Suprapubic skin (tissue), 4 donors: ENCODE measurements around the gene LHX6. TPM values are rescaled to one million over a fixed set of nuclear protein-coding genes. Genes with fewer than 3 reads are reported as not detected.

Source experiments
- DNase-seq, 2 donors: peaks; one replicate each; pipeline ENCODE4 v3.0.0-alpha.2; 2019; ENCODE audit warnings: low spot score in 2 of 2
- H3K27ac ChIP-seq: fragments of 200-600 bp; sonication (generic); one replicate; pipeline ENCODE4 v1.5.1; 2019
- H3K27me3 ChIP-seq: fragments of 200-600 bp; sonication (generic); one replicate; pipeline ENCODE4 v1.5.1; 2019
- H3K36me3 ChIP-seq: fragments of 200-600 bp; sonication (generic); one replicate; pipeline ENCODE4 v1.5.1; 2019
- H3K4me1 ChIP-seq: fragments of 200-600 bp; sonication (generic); one replicate; pipeline ENCODE4 v1.5.1; 2019
- H3K4me3 ChIP-seq: fragments of 200-600 bp; sonication (generic); one replicate; pipeline ENCODE4 v1.5.1; 2019; ENCODE audit warnings: mild to moderate bottlenecking
- H3K9me3 ChIP-seq: fragments of 200-600 bp; sonication (generic); one replicate; pipeline ENCODE4 v1.5.1; 2019
- EP300 ChIP-seq: sonication (generic); formaldehyde crosslinking; IDR thresholded peaks from one replicate; pipeline ENCODE4 v1.6.1; 2017; ENCODE audit warnings: antibody characterized with exemption
- POLR2A ChIP-seq, 2 donors: fragments of 450-650 bp; IDR thresholded peaks; one replicate each; pipeline ENCODE4 v1.6.1; 2017; ENCODE audit warnings: antibody characterized with exemption in 2 of 2, mild to moderate bottlenecking in 2 of 2, moderate library complexity in 2 of 2
- POLR2AphosphoS5 ChIP-seq, 3 donors: sonication (generic); formaldehyde crosslinking; IDR thresholded peaks; one replicate each; pipeline ENCODE4 v1.6.1; 2017; ENCODE audit warnings: antibody characterized with exemption in 3 of 3
- WGBS: methylation state at CpG from one replicate; pipeline ENCODE4 v1.1.5; 2018; 5-methylcytosine and 5-hydroxymethylcytosine counted together
- total RNA-seq, 4 donors: library from RNA; depleted of rRNA; stranded (reverse); fragments of >200 nt; gene quantifications; one replicate each; pipeline ENCODE4 v1.1.0, GENCODE V29; 2016
- TF ChIP-seq, protein P1 (sequence below), 2 donors: fragments of 200-600 bp in 1 of 2; fragments of 450-650 bp in 1 of 2; sonication (generic) in 1 of 2; IDR thresholded peaks; one replicate each; pipeline ENCODE4 v1.5.1; 2016 to 2019; ENCODE audit warnings: antibody characterized with exemption in 2 of 2, mild to moderate bottlenecking in 1 of 2, moderate library complexity in 1 of 2

LHX6 gene
- total RNA-seq, 4 donors from 2014 or later: 1.4 to 7.3 (median 3.4) TPM

- Histone ChIP-seq H3K36me3 (no peaks in the 10 kb centered on the region), H3K9me3 (no peaks in the 10 kb centered on the region), H3K4me1 (no peaks in the 10 kb centered on the region), H3K27me3 (peaks cover 14% of the 10 kb centered on the region), H3K27ac (no peak overlapping the region), H3K4me3 (no peak overlapping the region)
- TF ChIP-seq, protein P1, sequence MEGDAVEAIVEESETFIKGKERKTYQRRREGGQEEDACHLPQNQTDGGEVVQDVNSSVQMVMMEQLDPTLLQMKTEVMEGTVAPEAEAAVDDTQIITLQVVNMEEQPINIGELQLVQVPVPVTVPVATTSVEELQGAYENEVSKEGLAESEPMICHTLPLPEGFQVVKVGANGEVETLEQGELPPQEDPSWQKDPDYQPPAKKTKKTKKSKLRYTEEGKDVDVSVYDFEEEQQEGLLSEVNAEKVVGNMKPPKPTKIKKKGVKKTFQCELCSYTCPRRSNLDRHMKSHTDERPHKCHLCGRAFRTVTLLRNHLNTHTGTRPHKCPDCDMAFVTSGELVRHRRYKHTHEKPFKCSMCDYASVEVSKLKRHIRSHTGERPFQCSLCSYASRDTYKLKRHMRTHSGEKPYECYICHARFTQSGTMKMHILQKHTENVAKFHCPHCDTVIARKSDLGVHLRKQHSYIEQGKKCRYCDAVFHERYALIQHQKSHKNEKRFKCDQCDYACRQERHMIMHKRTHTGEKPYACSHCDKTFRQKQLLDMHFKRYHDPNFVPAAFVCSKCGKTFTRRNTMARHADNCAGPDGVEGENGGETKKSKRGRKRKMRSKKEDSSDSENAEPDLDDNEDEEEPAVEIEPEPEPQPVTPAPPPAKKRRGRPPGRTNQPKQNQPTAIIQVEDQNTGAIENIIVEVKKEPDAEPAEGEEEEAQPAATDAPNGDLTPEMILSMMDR (IDR thresholded peaks at IDR 0.05): no peak
- TF ChIP-seq POLR2A (IDR thresholded peaks at IDR 0.05) (no peak), POLR2AphosphoS5 (IDR thresholded peaks at IDR 0.05) (no peak), EP300 (no peak)
- WGBS: 67% methylated on average over 1 of the region's 4 CpGs
- no peak for DNase-seq
Observed at GRCh38 chr9:122197882-122198281, 30.9 kb downstream of the LHX6 start.

DNA sequence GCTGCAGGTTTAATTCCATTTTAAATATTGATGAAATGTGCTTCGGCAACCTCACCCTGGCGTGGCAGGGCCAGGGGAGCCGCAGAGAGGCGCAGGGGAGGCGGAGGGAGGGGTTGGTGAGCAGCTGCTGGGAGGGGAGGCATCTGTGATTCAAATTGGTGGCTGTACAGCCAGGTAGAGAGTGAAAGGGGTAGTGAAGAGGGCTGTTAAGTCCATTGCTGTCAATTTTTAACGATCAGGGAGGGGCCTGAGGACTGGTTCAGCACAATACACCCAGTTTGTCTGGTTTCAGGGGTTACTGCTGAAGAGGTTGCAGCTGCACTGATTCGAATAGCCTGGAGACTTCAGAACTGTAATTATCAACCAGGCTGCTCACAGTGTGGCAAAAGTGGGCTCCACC, 31.3 kb downstream of the LHX6 start:
- Histone ChIP-seq H3K27me3 (peaks cover 14% of the 10 kb centered on the region), H3K36me3 (no peaks in the 10 kb centered on the region), H3K27ac (no peak overlapping the region), H3K9me3 (no peaks in the 10 kb centered on the region), H3K4me3 (no peak overlapping the region), H3K4me1 (no peaks in the 10 kb centered on the region)
- DNase-seq: no peak
- 48% methylated on average over 7 of the region's 7 CpGs for WGBS
- no peak for TF ChIP-seq POLR2A (IDR thresholded peaks at IDR 0.05)
- no peak for TF ChIP-seq POLR2AphosphoS5 (IDR thresholded peaks at IDR 0.05)
- TF ChIP-seq, protein P1 (IDR thresholded peaks at IDR 0.05): no peak
- TF ChIP-seq EP300: no peak

GRCh38 chr9:122195875-122196274, 32.9 kb downstream of the LHX6 start:
- H3K27me3 ChIP-seq: peaks cover 14% of the 10 kb centered on the region
- no peaks in the 10 kb centered on the region for H3K36me3 ChIP-seq
- H3K4me3 ChIP-seq: no peak overlapping the region
- no peak for DNase-seq
- TF ChIP-seq, protein P1 (IDR thresholded peaks at IDR 0.05): no peak
- TF ChIP-seq POLR2AphosphoS5 (IDR thresholded peaks at IDR 0.05) (no peak), POLR2A (IDR thresholded peaks at IDR 0.05) (no peak), EP300 (no peak)
- WGBS: 84% methylated on average over 4 of the region's 4 CpGs
- H3K9me3 ChIP-seq: no peaks in the 10 kb centered on the region
- no peaks in the 10 kb centered on the region for H3K4me1 ChIP-seq
- H3K27ac ChIP-seq: no peak overlapping the region

DNA sequence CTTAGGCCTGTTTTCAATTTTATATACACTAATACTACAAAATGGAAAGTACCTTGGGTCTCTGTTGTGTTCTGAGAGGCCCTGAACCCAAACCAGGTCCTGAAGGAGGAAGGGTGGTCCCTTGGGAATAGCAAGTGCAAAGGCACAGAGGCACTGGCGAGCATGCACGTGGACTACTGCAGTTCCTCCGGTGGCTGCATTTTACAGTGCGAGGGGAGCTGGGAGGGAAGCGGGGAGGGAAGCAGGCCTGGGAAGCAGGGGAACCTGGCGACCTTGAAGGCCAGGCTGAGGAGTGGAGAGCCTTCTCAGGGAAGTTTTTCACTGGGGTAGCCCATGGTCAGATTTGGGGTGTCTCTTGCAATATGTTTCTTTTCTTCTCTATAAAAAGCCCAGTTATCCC, 35.1 kb downstream of the LHX6 start:
- H3K9me3 ChIP-seq: no peaks in the 10 kb centered on the region
- WGBS: 82% methylated on average over 6 of the region's 6 CpGs
- DNase-seq: no peak
- no peaks in the 10 kb centered on the region for H3K36me3 ChIP-seq
- H3K27ac ChIP-seq: no peak overlapping the region
- no peak for TF ChIP-seq POLR2AphosphoS5 (IDR thresholded peaks at IDR 0.05)
- no peak for TF ChIP-seq EP300
- TF ChIP-seq POLR2A (IDR thresholded peaks at IDR 0.05): no peak
- TF ChIP-seq, protein P1 (IDR thresholded peaks at IDR 0.05): no peak
- H3K4me3 ChIP-seq: no peak overlapping the region
- H3K27me3 ChIP-seq: peaks cover 14% of the 10 kb centered on the region
- no peaks in the 10 kb centered on the region for H3K4me1 ChIP-seq

DNA sequence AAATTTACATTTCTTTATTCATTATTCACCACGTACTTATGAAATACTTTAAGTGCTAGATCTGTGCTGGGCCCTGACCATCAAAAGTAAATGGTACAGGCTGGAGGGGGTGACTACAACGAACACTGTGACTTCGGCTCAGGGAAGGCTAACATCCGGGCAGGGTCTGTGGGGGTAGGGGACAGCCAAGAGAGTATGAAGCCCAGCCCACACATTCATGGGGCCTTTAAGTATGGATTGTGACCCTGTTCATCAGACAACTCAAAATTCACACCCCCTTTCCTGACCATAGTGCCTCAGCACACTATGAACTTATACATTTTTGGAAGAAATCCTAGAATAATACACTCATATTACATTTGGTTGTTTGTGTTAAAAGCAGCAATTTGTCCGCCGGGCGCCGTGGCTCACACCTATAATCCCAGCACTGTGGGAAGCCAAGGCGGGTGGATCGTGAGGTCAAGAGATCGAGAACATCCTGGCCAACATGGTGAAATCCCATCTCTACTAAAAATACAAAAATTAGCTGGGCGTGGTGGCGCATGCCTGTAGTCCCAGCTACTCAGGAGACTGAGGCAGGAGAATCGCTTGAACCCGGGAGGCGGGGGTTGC, 35.7 kb downstream of the LHX6 start:
- DNase-seq: no peak
- no peak overlapping the region for H3K27ac ChIP-seq
- TF ChIP-seq POLR2A (IDR thresholded peaks at IDR 0.05): no peak
- TF ChIP-seq POLR2AphosphoS5 (IDR thresholded peaks at IDR 0.05): no peak
- TF ChIP-seq, protein P1 (IDR thresholded peaks at IDR 0.05): no peak
- peaks cover 10% of the 10 kb centered on the region for H3K27me3 ChIP-seq
- WGBS: 84% methylated on average over 16 of the region's 16 CpGs
- no peaks in the 10 kb centered on the region for H3K36me3 ChIP-seq
- no peaks in the 10 kb centered on the region for H3K9me3 ChIP-seq
- H3K4me1 ChIP-seq: no peaks in the 10 kb centered on the region
- no peak overlapping the region for H3K4me3 ChIP-seq
